A549 (cell line): Measurements from ENCODE around the gene AJAP1. TPM values are rescaled to one million over a fixed set of nuclear protein-coding genes. Genes with fewer than 3 reads are reported as not detected.

ENCODE experiments used
- ATAC-seq, 2 experiments: fragments of 200-7000 bp in 1 of 2; fragments of >200 bp in 1 of 2; cut with Nextera tagmentation in 1 of 2; cut with Tn5 transposase in 1 of 2; 3 replicates each; pipeline versions ENCODE4 v1.8.0 to v1.9.1; 2018 to 2020; ENCODE audit warnings: mild to moderate bottlenecking in 1 of 2, moderate library complexity in 1 of 2
- CTCF ChIA-PET: fragments of 300-600 bp; sonication (Branson Sonifier 250); formaldehyde crosslinking; extraction: SDS; loops from one replicate; lab custom pipeline; 2021; ENCODE audit warnings: antibody characterized with exemption, inconsistent platforms; lab: Yijun Ruan, JAX
- POLR2A ChIA-PET: fragments of 350-600 bp; formaldehyde crosslinking; extraction: SDS; loops from one replicate; lab custom pipeline; 2021; ENCODE audit warnings: antibody characterized with exemption, inconsistent platforms; lab: Yijun Ruan, JAX
- DNase-seq, 2 experiments: peaks; one replicate each; pipeline versions ENCODE4 v3.0.0 to v3.0.0-alpha.2; 2011 to 2016; ENCODE audit warnings: low read depth in 1 of 2, low spot score in 1 of 2
- FAIRE-seq: peaks from 2 replicates; lab custom pipeline; 2011; peaks lifted over from hg19 to GRCh38; lab: Jason Lieb, UNC
- H3K27ac ChIP-seq, 2 experiments: fragments of >200 bp; sonication (Bioruptor Twin); formaldehyde crosslinking; 3 replicates each; pipeline ENCODE4 v1.5.1; 2016 to 2017
- H3K4me1 ChIP-seq: fragments of >200 bp; sonication (Bioruptor Twin); formaldehyde crosslinking; 3 replicates; pipeline ENCODE4 v1.6.1; 2016
- H3K4me2 ChIP-seq: fragments of >200 bp; sonication (Bioruptor Twin); formaldehyde crosslinking; 3 replicates; pipeline ENCODE4 v1.6.1; 2016
- H3K4me3 ChIP-seq: fragments of >200 bp; sonication (Bioruptor Twin); formaldehyde crosslinking; 3 replicates; pipeline ENCODE4 v1.5.1; 2016
- H3K9me3 ChIP-seq: fragments of >200 bp; sonication (Bioruptor Twin); formaldehyde crosslinking; 3 replicates; pipeline ENCODE4 v1.6.1; 2016
- CBX2 ChIP-seq: fragments of 200-600 bp; sonication (generic); IDR thresholded peaks from 2 replicates; pipeline ENCODE4 v1.6.1; 2016; ENCODE audit warnings: low read depth, mild to moderate bottlenecking, borderline replicate concordance
- CHD2 ChIP-seq: fragments of 150-350 bp; IDR thresholded peaks from 2 replicates; pipeline ENCODE4 v1.6.1; 2014; ENCODE audit warnings: low read length; ENCODE audit not compliant: partially characterized antibody
- FOSB ChIP-seq: fragments of 250-450 bp; sonication (Bioruptor Pico); IDR thresholded peaks from 2 replicates; pipeline ENCODE4 v1.5.0; 2020; ENCODE audit warnings: mild to moderate bottlenecking, moderate library complexity
- FOSL2 ChIP-seq, 2 experiments: fragments of 450-650 bp in 1 of 2; fragments of >200 bp in 1 of 2; sonication (Bioruptor Twin) in 1 of 2; formaldehyde crosslinking; IDR thresholded peaks; 2 replicates each; pipeline versions ENCODE4 v1.5.0 to v1.6.1; 2016 to 2020; ENCODE audit warnings: mild to moderate bottlenecking in 1 of 2, moderate library complexity in 1 of 2
- FOXS1 ChIP-seq: fragments of 250-450 bp; sonication (Bioruptor Pico); IDR thresholded peaks from 2 replicates; pipeline ENCODE4 v1.5.0; 2020; ENCODE audit warnings: mild to moderate bottlenecking, moderate library complexity
- GATA3 ChIP-seq: IDR thresholded peaks from 2 replicates; pipeline ENCODE4 v1.6.1; 2012; ENCODE audit warnings: borderline replicate concordance
- HOXA7 ChIP-seq: fragments of 250-450 bp; sonication (Bioruptor Pico); IDR thresholded peaks from 2 replicates; pipeline ENCODE4 v1.5.0; 2020; ENCODE audit warnings: mild to moderate bottlenecking, moderate library complexity
- HOXB5 ChIP-seq: fragments of 250-450 bp; sonication (Bioruptor Pico); IDR thresholded peaks from 2 replicates; pipeline ENCODE4 v1.5.0; 2020; ENCODE audit warnings: mild to moderate bottlenecking, moderate library complexity
- KDM1A ChIP-seq: fragments of 200-600 bp; sonication (generic); IDR thresholded peaks from 2 replicates; pipeline ENCODE4 v1.6.1; 2016; ENCODE audit warnings: low read depth, mild to moderate bottlenecking
- KDM5A ChIP-seq: fragments of 200-600 bp; sonication (generic); IDR thresholded peaks from 2 replicates; pipeline ENCODE4 v1.6.1; 2016; ENCODE audit warnings: antibody characterized with exemption, mild to moderate bottlenecking
- MAFK ChIP-seq: fragments of 450-650 bp; IDR thresholded peaks from 2 replicates; pipeline ENCODE4 v1.6.1; 2014; ENCODE audit not compliant: partially characterized antibody
- MAZ ChIP-seq: fragments of 150-350 bp; IDR thresholded peaks from 2 replicates; pipeline ENCODE4 v1.6.1; 2014; ENCODE audit warnings: antibody characterized with exemption, low read depth, low read length, borderline replicate concordance
- MYC ChIP-seq: IDR thresholded peaks from 2 replicates; pipeline ENCODE4 v1.6.1; 2012; ENCODE audit warnings: mild to moderate bottlenecking, inconsistent platforms, low read length, improper control_type of control experiment, borderline replicate concordance
- PHF8 ChIP-seq: fragments of 200-600 bp; sonication (generic); IDR thresholded peaks from 2 replicates; pipeline ENCODE4 v1.6.1; 2016; ENCODE audit warnings: low read depth, mild to moderate bottlenecking, antibody characterized with exemption, moderate library complexity, borderline replicate concordance
- POLR2AphosphoS2 ChIP-seq: conservative IDR thresholded peaks from 2 replicates; pipeline ENCODE4 v1.6.1; 2012; ENCODE audit warnings: low read length, improper control_type of control experiment, inconsistent platforms
- RAD21 ChIP-seq, 2 experiments: fragments of >200 bp in 1 of 2; sonication (Bioruptor Twin) in 1 of 2; formaldehyde crosslinking in 1 of 2; IDR thresholded peaks in 1 of 2; conservative IDR thresholded peaks in 1 of 2; 2 replicates in 1 of 2; 3 replicates in 1 of 2; pipeline ENCODE4 v1.6.1; 2012 to 2018; ENCODE audit warnings: inconsistent platforms in 1 of 2
- RNF2 ChIP-seq: fragments of 200-600 bp; sonication (generic); IDR thresholded peaks from 2 replicates; pipeline ENCODE4 v1.6.1; 2016; ENCODE audit warnings: low read depth, mild to moderate bottlenecking, antibody characterized with exemption, moderate library complexity, borderline replicate concordance
- SREBF2 ChIP-seq: fragments of 450-650 bp; IDR thresholded peaks from 2 replicates; pipeline ENCODE4 v1.6.1; 2014; ENCODE audit warnings: mild to moderate bottlenecking, moderate library complexity
- TFCP2L1 ChIP-seq: fragments of 250-450 bp; sonication (Bioruptor Pico); IDR thresholded peaks from 2 replicates; pipeline ENCODE4 v1.5.0; 2021; ENCODE audit warnings: mild to moderate bottlenecking
- TP53 ChIP-seq: fragments of 250-450 bp; sonication (Bioruptor Pico); IDR thresholded peaks from 2 replicates; pipeline ENCODE4 v1.5.0; 2021; ENCODE audit warnings: mild to moderate bottlenecking, moderate library complexity
- ZFP36 ChIP-seq: fragments of 450-650 bp; IDR thresholded peaks from 2 replicates; pipeline ENCODE4 v1.6.1; 2014; ENCODE audit warnings: borderline replicate concordance; ENCODE audit not compliant: partially characterized antibody
- ZNF302 ChIP-seq: fragments of 250-450 bp; sonication (Bioruptor Pico); IDR thresholded peaks from 2 replicates; pipeline ENCODE4 v1.9.0; 2021; ENCODE audit warnings: inconsistent platforms, mild to moderate bottlenecking, moderate library complexity
- WGBS: methylation state at CpG from one replicate; pipeline ENCODE4 v1.1.6; 2017; ENCODE audit errors: missing lambda C conversion rate; 5-methylcytosine and 5-hydroxymethylcytosine counted together
- polyA plus RNA-seq, 4 experiments: library from polyadenylated mRNA; depleted of rRNA in 3 of 4; stranded (reverse); fragments of >200 nt; fragmentation: RNase III in 1 of 4; extraction: RNeasy Plus Mini Kit Qiagen cat#74134 plus additional on column Dnase treatment in 1 of 4; gene quantifications; 2 replicates in 3 of 4; 3 replicates in 1 of 4; pipeline ENCODE4 v1.2.3, GENCODE V29; 2011 to 2017
- TF ChIP-seq, protein P1 (sequence below): fragments of 450-650 bp; IDR thresholded peaks from 2 replicates; pipeline ENCODE4 v1.6.1; 2014; ENCODE audit warnings: antibody characterized with exemption
- TF ChIP-seq, protein P2 (sequence below): fragments of >200 bp; sonication (Bioruptor Twin); formaldehyde crosslinking; IDR thresholded peaks from 3 replicates; pipeline ENCODE4 v1.6.1; 2016
- TF ChIP-seq, protein P3 (sequence below): fragments of 250-450 bp; sonication (Bioruptor Pico); IDR thresholded peaks from 2 replicates; pipeline ENCODE4 v1.5.0; 2021; ENCODE audit warnings: mild to moderate bottlenecking, moderate library complexity, borderline replicate concordance
- TF ChIP-seq, protein P4 (sequence below): IDR thresholded peaks from 2 replicates; pipeline ENCODE4 v1.6.1; 2012
- TF ChIP-seq, protein P5 (sequence below): IDR thresholded peaks from 2 replicates; pipeline ENCODE4 v1.6.1; 2012; ENCODE audit warnings: low read depth, borderline replicate concordance
- TF ChIP-seq, protein P6 (sequence below): fragments of 200-600 bp; sonication (generic); IDR thresholded peaks from 2 replicates; pipeline ENCODE4 v1.6.1; 2016; ENCODE audit warnings: antibody characterized with exemption, mild to moderate bottlenecking, moderate library complexity

The AJAP1 gene
- polyA plus RNA-seq, 2 of the 4 experiments (the other 2 are of a cell fraction), result not detected

DNA sequence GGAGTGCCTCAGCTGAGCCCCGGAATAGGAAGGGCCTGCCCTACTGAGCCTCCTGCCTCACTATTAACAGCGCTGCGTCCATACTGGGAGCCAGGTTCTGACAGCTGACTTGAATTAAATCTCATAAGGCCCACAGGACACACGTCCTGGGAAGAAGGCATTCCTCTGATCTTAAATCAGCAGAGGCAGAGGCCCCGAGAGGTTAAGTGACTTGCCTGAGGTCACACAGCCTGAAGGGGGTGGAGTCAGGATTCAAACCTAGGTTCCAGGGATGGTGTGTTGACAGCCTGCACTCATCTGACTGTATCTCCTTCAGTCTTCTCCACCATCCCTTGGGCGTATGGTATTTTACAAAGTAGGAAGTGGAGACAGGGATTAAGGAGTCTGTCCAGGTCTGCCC lies 79.8 kb downstream of the AJAP1 start:
- no peak for TF ChIP-seq ZNF302 (CRISPR knock-in tag)
- no peak for TF ChIP-seq HOXA7 (CRISPR knock-in tag)
- no peak for TF ChIP-seq ZFP36
- TF ChIP-seq TFCP2L1 (CRISPR knock-in tag), result no peak
- TF ChIP-seq MYC, result no peak
- TF ChIP-seq PHF8, result no peak
- no peak for TF ChIP-seq MAFK
- no peak for TF ChIP-seq MAZ
- TF ChIP-seq POLR2AphosphoS2, result no peak
- TF ChIP-seq KDM1A, result no peak
- no peak for TF ChIP-seq GATA3
- TF ChIP-seq CBX2, result no peak
- TF ChIP-seq, protein P1, sequence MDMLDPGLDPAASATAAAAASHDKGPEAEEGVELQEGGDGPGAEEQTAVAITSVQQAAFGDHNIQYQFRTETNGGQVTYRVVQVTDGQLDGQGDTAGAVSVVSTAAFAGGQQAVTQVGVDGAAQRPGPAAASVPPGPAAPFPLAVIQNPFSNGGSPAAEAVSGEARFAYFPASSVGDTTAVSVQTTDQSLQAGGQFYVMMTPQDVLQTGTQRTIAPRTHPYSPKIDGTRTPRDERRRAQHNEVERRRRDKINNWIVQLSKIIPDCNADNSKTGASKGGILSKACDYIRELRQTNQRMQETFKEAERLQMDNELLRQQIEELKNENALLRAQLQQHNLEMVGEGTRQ, result no peak
- TF ChIP-seq, protein P2, sequence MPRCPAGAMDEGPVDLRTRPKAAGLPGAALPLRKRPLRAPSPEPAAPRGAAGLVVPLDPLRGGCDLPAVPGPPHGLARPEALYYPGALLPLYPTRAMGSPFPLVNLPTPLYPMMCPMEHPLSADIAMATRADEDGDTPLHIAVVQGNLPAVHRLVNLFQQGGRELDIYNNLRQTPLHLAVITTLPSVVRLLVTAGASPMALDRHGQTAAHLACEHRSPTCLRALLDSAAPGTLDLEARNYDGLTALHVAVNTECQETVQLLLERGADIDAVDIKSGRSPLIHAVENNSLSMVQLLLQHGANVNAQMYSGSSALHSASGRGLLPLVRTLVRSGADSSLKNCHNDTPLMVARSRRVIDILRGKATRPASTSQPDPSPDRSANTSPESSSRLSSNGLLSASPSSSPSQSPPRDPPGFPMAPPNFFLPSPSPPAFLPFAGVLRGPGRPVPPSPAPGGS, result no peak
- TF ChIP-seq, protein P3, sequence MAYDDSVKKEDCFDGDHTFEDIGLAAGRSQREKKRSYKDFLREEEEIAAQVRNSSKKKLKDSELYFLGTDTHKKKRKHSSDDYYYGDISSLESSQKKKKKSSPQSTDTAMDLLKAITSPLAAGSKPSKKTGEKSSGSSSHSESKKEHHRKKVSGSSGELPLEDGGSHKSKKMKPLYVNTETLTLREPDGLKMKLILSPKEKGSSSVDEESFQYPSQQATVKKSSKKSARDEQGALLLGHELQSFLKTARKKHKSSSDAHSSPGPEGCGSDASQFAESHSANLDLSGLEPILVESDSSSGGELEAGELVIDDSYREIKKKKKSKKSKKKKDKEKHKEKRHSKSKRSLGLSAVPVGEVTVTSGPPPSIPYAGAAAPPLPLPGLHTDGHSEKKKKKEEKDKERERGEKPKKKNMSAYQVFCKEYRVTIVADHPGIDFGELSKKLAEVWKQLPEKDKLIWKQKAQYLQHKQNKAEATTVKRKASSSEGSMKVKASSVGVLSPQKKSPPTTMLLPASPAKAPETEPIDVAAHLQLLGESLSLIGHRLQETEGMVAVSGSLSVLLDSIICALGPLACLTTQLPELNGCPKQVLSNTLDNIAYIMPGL, result no peak
- TF ChIP-seq KDM5A, result no peak
- TF ChIP-seq FOSB (CRISPR knock-in tag), result no peak
- no peak for TF ChIP-seq RNF2
- no peak for TF ChIP-seq FOXS1 (CRISPR knock-in tag)
- Histone ChIP-seq H3K4me1 (no peaks in the 10 kb centered on the region), H3K4me3 (no peak overlapping the region), H3K4me2 (no peak overlapping the region), H3K27ac (no peak overlapping the region), H3K9me3 (no peaks in the 10 kb centered on the region)
- ChIA-PET POLR2A (no interaction called here), CTCF (no interaction called here)
- 25% methylated on average over 3 of the region's 6 CpGs for WGBS
- ATAC-seq (no peak), FAIRE-seq (no peak), DNase-seq (no peak)

DNA sequence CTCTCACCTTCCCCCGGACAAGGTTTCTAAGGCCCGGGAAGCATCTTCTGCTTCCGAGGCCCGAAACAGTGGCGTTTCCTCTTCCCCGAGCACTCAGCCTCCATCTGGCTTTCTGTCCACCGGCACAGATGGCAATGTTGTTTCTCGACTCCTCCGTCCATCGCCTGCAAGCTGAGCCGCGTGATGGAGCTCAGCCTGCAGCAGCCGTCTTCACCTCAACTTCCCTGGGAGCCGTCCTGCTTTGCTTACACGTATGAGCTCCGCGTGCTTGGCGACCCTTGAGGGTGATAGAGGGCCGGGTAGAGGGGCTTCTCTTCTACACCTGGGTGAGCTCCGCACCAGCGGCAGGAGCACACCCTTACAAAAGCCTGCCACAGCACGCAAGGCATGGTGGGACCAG lies 80.4 kb downstream of the AJAP1 start:
- FAIRE-seq, result no peak
- POLR2A ChIA-PET, result no interaction called here
- TF ChIP-seq POLR2AphosphoS2, result no peak
- TF ChIP-seq, protein P4, sequence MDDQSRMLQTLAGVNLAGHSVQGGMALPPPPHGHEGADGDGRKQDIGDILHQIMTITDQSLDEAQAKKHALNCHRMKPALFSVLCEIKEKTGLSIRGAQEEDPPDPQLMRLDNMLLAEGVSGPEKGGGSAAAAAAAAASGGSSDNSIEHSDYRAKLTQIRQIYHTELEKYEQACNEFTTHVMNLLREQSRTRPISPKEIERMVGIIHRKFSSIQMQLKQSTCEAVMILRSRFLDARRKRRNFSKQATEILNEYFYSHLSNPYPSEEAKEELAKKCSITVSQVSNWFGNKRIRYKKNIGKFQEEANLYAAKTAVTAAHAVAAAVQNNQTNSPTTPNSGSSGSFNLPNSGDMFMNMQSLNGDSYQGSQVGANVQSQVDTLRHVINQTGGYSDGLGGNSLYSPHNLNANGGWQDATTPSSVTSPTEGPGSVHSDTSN, result no peak
- TF ChIP-seq, protein P5, sequence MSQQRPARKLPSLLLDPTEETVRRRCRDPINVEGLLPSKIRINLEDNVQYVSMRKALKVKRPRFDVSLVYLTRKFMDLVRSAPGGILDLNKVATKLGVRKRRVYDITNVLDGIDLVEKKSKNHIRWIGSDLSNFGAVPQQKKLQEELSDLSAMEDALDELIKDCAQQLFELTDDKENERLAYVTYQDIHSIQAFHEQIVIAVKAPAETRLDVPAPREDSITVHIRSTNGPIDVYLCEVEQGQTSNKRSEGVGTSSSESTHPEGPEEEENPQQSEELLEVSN, result no peak
- TF ChIP-seq, protein P6, sequence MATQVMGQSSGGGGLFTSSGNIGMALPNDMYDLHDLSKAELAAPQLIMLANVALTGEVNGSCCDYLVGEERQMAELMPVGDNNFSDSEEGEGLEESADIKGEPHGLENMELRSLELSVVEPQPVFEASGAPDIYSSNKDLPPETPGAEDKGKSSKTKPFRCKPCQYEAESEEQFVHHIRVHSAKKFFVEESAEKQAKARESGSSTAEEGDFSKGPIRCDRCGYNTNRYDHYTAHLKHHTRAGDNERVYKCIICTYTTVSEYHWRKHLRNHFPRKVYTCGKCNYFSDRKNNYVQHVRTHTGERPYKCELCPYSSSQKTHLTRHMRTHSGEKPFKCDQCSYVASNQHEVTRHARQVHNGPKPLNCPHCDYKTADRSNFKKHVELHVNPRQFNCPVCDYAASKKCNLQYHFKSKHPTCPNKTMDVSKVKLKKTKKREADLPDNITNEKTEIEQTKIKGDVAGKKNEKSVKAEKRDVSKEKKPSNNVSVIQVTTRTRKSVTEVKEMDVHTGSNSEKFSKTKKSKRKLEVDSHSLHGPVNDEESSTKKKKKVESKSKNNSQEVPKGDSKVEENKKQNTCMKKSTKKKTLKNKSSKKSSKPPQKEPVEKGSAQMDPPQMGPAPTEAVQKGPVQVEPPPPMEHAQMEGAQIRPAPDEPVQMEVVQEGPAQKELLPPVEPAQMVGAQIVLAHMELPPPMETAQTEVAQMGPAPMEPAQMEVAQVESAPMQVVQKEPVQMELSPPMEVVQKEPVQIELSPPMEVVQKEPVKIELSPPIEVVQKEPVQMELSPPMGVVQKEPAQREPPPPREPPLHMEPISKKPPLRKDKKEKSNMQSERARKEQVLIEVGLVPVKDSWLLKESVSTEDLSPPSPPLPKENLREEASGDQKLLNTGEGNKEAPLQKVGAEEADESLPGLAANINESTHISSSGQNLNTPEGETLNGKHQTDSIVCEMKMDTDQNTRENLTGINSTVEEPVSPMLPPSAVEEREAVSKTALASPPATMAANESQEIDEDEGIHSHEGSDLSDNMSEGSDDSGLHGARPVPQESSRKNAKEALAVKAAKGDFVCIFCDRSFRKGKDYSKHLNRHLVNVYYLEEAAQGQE, result no peak
- no peak for TF ChIP-seq CHD2
- no peak for TF ChIP-seq ZFP36
- no peak for TF ChIP-seq RAD21 (conservative IDR thresholded peaks at IDR 0.05 in 1 of 2, IDR thresholded peaks at IDR 0.05 in 1 of 2)
- no peak for TF ChIP-seq MAZ
- TF ChIP-seq FOSL2 (IDR thresholded peaks at IDR 0.05), result no peak
- TF ChIP-seq FOSL2 (CRISPR knock-in tag; IDR thresholded peaks at IDR 0.05), result no peak
- TF ChIP-seq GATA3, result no peak
- no peak for TF ChIP-seq TP53 (CRISPR knock-in tag)
- TF ChIP-seq HOXB5, result no peak
- no peak for TF ChIP-seq SREBF2
- H3K27ac ChIP-seq, result no peak overlapping the region
- ATAC-seq, result no peak
- 67% methylated on average over 16 of the region's 22 CpGs for WGBS
- H3K4me1 ChIP-seq, result no peaks in the 10 kb centered on the region
- no peak for DNase-seq
- no peak overlapping the region for H3K4me3 ChIP-seq
- H3K9me3 ChIP-seq, result no peaks in the 10 kb centered on the region
- CTCF ChIA-PET, result no interaction called here
- no peak overlapping the region for H3K4me2 ChIP-seq
